Measurements from ENCODE around the gene PITHD1. TPM values are rescaled to one million over a fixed set of nuclear protein-coding genes. Genes with fewer than 3 reads are reported as not detected.
"Not testable (repeated sequence)": the region's sequence is repeated elsewhere in the genome, so short reads cannot be mapped to it uniquely, and the experiment has no call there.

Gene PITHD1
- polyA plus RNA-seq (2013, experiment 1 of 2; ENCODE audit: insufficient read length): 38.7 TPM
- polyA plus RNA-seq (2013, experiment 2 of 2; ENCODE audit: insufficient read length): 39.9 TPM

GRCh38 chr1:23777979-23778814 is at the start of gene PITHD1:
PITHD1 (plus strand) TSS chr1:23778418; CDS start chr1:23778516, 98 bp downstream.
- DNase-seq: peak; percentile 80

- DNase-seq: peak; percentile 32
These were observed 45.6 kb upstream of the PITHD1 start for GRCh38 chr1:23732363-23733224.

GRCh38 chr1:23733281-23733680 is 44.9 kb upstream of the PITHD1 start:
- DNase-seq: not testable (repeated sequence)

- DNase-seq: no peak
These were observed 41.6 kb upstream of the PITHD1 start for GRCh38 chr1:23736437-23737134.

- DNase-seq: no peak
These were observed 36.6 kb upstream of the PITHD1 start for GRCh38 chr1:23741609-23742008.

GRCh38 chr1:23742670-23743286 is 35.4 kb upstream of the PITHD1 start:
- peak; percentile 23 for DNase-seq

GRCh38 chr1:23743287-23744152 is 34.7 kb upstream of the PITHD1 start, which contains the start of gene ELOA:
ELOA (plus strand) TSS chr1:23743471; CDS start chr1:23743504, 33 bp downstream.
- peak; percentile 66 for DNase-seq

- peak; percentile 33 for DNase-seq
These were observed 32.7 kb upstream of the PITHD1 start for GRCh38 chr1:23745515-23745914.

- DNase-seq: no peak
These were observed 30.2 kb upstream of the PITHD1 start for GRCh38 chr1:23748016-23748415.

GRCh38 chr1:23751050-23751814 is 27.0 kb upstream of the PITHD1 start:
- peak; percentile 47 for DNase-seq

- DNase-seq: no peak
These were observed 26.4 kb upstream of the PITHD1 start for GRCh38 chr1:23751815-23752200.

GRCh38 chr1:23752909-23753308 is 25.3 kb upstream of the PITHD1 start:
- DNase-seq: no peak

GRCh38 chr1:23756676-23757075 is 21.5 kb upstream of the PITHD1 start:
- DNase-seq: peak; percentile 16

- DNase-seq: no peak
These were observed 20.4 kb upstream of the PITHD1 start for GRCh38 chr1:23757812-23758211.

- DNase-seq: no peak
These were observed 18.9 kb upstream of the PITHD1 start for GRCh38 chr1:23759277-23759676.

GRCh38 chr1:23763041-23763577 is 15.1 kb upstream of the PITHD1 start:
- DNase-seq: no peak

GRCh38 chr1:23768733-23769132 is 9.5 kb upstream of the PITHD1 start:
- no peak for DNase-seq

- DNase-seq: peak; percentile 69
These were observed 6.0 kb upstream of the PITHD1 start for GRCh38 chr1:23772049-23772853.

GRCh38 chr1:23772854-23773242 is 5.4 kb upstream of the PITHD1 start:
- no peak for DNase-seq
